ENCODE data around the gene SLC17A7.

SLC17A7 gene

GRCh38 chr19:49458567-49458903 lies 17.2 kb upstream of the SLC17A7 start:
- no peak for TF ChIP-seq ZFP30 (CRISPR knock-in tag; IDR thresholded peaks at IDR 0.05)
- no peak for TF ChIP-seq GLIS3 (CRISPR knock-in tag; IDR thresholded peaks at IDR 0.05)
- TF ChIP-seq, protein P1, sequence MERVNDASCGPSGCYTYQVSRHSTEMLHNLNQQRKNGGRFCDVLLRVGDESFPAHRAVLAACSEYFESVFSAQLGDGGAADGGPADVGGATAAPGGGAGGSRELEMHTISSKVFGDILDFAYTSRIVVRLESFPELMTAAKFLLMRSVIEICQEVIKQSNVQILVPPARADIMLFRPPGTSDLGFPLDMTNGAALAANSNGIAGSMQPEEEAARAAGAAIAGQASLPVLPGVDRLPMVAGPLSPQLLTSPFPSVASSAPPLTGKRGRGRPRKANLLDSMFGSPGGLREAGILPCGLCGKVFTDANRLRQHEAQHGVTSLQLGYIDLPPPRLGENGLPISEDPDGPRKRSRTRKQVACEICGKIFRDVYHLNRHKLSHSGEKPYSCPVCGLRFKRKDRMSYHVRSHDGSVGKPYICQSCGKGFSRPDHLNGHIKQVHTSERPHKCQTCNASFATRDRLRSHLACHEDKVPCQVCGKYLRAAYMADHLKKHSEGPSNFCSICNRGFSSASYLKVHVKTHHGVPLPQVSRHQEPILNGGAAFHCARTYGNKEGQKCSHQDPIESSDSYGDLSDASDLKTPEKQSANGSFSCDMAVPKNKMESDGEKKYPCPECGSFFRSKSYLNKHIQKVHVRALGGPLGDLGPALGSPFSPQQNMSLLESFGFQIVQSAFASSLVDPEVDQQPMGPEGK (CRISPR knock-in tag; IDR thresholded peaks at IDR 0.05; ENCODE audit: borderline replicate concordance): no peak
- no peak for TF ChIP-seq POU6F1 (CRISPR knock-in tag; IDR thresholded peaks at IDR 0.05; ENCODE audit: borderline replicate concordance, low read depth)

DNA sequence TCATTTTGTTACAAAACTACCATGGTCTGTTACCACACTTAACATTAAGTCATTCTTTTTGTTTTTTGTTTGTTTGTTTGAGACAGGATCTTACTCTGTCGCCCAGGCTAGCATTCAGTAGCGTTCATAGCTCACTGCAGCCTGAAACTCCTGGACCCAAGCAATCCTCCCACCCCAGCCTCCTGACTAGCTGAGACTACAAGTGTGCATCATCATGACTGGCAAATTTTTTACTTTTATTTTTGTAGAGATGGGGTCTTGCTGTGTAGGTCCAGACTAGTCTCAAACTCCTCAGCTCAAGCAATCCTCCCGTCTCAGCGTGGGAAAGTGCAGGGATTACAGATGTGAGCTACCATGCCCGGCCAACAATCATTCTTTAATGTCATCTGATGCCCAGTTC lies 15.0 kb upstream of the SLC17A7 start:
- TF ChIP-seq GLIS3 (CRISPR knock-in tag; IDR thresholded peaks at IDR 0.05): no peak
- TF ChIP-seq SNAI2 (CRISPR knock-in tag; IDR thresholded peaks at IDR 0.05): no peak
- no peak for TF ChIP-seq TCF4 (CRISPR knock-in tag; IDR thresholded peaks at IDR 0.05; ENCODE audit: borderline replicate concordance)
- TF ChIP-seq, protein P1 (CRISPR knock-in tag; IDR thresholded peaks at IDR 0.05; ENCODE audit: borderline replicate concordance): no peak
- TF ChIP-seq ARNTL (CRISPR knock-in tag; IDR thresholded peaks at IDR 0.05; ENCODE audit: borderline replicate concordance, low read depth): no peak
- no peak for TF ChIP-seq PPARA (CRISPR knock-in tag; IDR thresholded peaks at IDR 0.05; ENCODE audit: borderline replicate concordance)
- no peak for TF ChIP-seq CSDC2 (CRISPR knock-in tag; IDR thresholded peaks at IDR 0.05)
- no peak for TF ChIP-seq ZFP30 (CRISPR knock-in tag; IDR thresholded peaks at IDR 0.05)
- no peak for TF ChIP-seq ZC3H10 (CRISPR knock-in tag; IDR thresholded peaks at IDR 0.05)
- TF ChIP-seq ZNF565 (CRISPR knock-in tag; conservative IDR thresholded peaks at IDR 0.05; ENCODE audit: low read depth): no peak
- no peak for TF ChIP-seq BACH2 (CRISPR knock-in tag; IDR thresholded peaks at IDR 0.05; ENCODE audit: borderline replicate concordance)
- no peak for TF ChIP-seq ISL1 (CRISPR knock-in tag; IDR thresholded peaks at IDR 0.05)
- no peak for TF ChIP-seq TSHZ2 (CRISPR knock-in tag; IDR thresholded peaks at IDR 0.05)
- ATAC-seq: no peak

More at GRCh38 chr19:49458567-49458903, 17.2 kb upstream of the SLC17A7 start:
- no peak for ATAC-seq

DNA sequence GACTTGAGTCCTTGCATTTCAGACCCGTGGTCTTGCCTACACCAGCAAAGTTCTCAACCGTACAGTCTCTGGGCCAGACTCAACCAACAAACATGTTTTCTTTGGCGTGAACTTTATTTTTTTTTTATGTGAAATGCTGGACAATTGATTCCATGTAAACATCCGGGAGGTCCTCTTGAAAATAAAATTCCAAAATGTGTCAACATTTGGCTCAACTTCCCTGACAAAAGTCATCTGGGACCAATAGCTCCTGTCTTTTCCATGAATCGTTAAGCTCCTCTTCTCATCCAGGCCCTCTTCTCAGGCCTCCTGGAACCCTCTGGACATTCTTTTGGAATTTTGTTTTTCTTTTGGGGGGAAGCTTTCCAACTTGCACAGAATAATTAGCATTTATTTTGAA lies 14.4 kb upstream of the SLC17A7 start:
- no peak for ATAC-seq
- TF ChIP-seq POU6F1 (CRISPR knock-in tag; IDR thresholded peaks at IDR 0.05; ENCODE audit: borderline replicate concordance, low read depth): no peak
- TF ChIP-seq ZC3H10 (CRISPR knock-in tag; IDR thresholded peaks at IDR 0.05): no peak
- TF ChIP-seq ZNF8 (CRISPR knock-in tag; IDR thresholded peaks at IDR 0.05): no peak
- no peak for TF ChIP-seq OSR1 (CRISPR knock-in tag; IDR thresholded peaks at IDR 0.05)
- TF ChIP-seq ISL1 (CRISPR knock-in tag; IDR thresholded peaks at IDR 0.05): no peak
- no peak for TF ChIP-seq ZNF565 (CRISPR knock-in tag; conservative IDR thresholded peaks at IDR 0.05; ENCODE audit: low read depth)
- TF ChIP-seq, protein P1 (CRISPR knock-in tag; IDR thresholded peaks at IDR 0.05; ENCODE audit: borderline replicate concordance): no peak
- TF ChIP-seq PPARA (CRISPR knock-in tag; IDR thresholded peaks at IDR 0.05; ENCODE audit: borderline replicate concordance): no peak
- no peak for TF ChIP-seq TCF4 (CRISPR knock-in tag; IDR thresholded peaks at IDR 0.05; ENCODE audit: borderline replicate concordance)
